Measurements from ENCODE around the gene KAT2B. TPM values are rescaled to one million over a fixed set of nuclear protein-coding genes. Genes with fewer than 3 reads are reported as not detected.

The KAT2B gene
- total and polyA plus RNA-seq, 2 donors (not counting 1 experiment from before 2014, with no cell fraction given) = 21.7 to 57.5 TPM

GRCh38 chr3:20154078-20154477 is 113.8 kb downstream of the KAT2B start:
- no peak overlapping the region for H2AFZ ChIP-seq (ENCODE audit: insufficient read depth, low read depth, low read length, poor library complexity, severe bottlenecking)
- H3K9ac ChIP-seq (ENCODE audit: low read length) = no peak overlapping the region
- WGBS (ENCODE audit: insufficient coverage) = no CpG with 5 or more reads among the region's 1 CpG
- no peaks in the 10 kb centered on the region for H3K79me2 ChIP-seq (ENCODE audit: control insufficient read depth, insufficient read depth, low read length)
- H3K9me3 ChIP-seq (ENCODE audit: control extremely low read depth in 1 of 3, control insufficient read depth in 2 of 3, insufficient read depth in 1 of 3, low read length in 2 of 3) = no peaks in the 10 kb centered on the region
- no peak for ATAC-seq (ENCODE audit: low read depth)
- POLR2A ChIA-PET = no interaction called here
- H3K4me2 ChIP-seq (replicated peaks; ENCODE audit: low read depth, low read length, poor library complexity, severe bottlenecking) = no peak overlapping the region
- no peaks in the 10 kb centered on the region for H4K20me1 ChIP-seq (ENCODE audit: control insufficient read depth, insufficient read depth, low read length, poor library complexity, severe bottlenecking)
- no peaks in the 10 kb centered on the region for H3K27me3 Mint-ChIP-seq
- no peak overlapping the region for H3K27ac ChIP-seq (ENCODE audit: low read length in 2 of 2)
- no peaks in the 10 kb centered on the region for H3K4me1 Mint-ChIP-seq
- H3K36me3 ChIP-seq (replicated peaks in 1 of 2; ENCODE audit: control extremely low read depth in 1 of 2, control insufficient read depth in 1 of 2, extremely low read depth in 1 of 2, insufficient read depth in 2 of 2, low read length in 1 of 2) = peaks cover 0 to 28% of the 10 kb centered on the region in 2 experiments
- H3K4me3 Mint-ChIP-seq = no peak overlapping the region
- no peak overlapping the region for H3K4me3 ChIP-seq (ENCODE audit: control extremely low read depth in 1 of 5, extremely low read depth in 1 of 5, insufficient read depth in 1 of 5, low read depth in 2 of 5, low read length in 4 of 5)
- DNase-seq = no peak
- no peaks in the 10 kb centered on the region for H3K9me3 Mint-ChIP-seq (ENCODE audit: insufficient read depth)
- H3K27me3 ChIP-seq (replicated peaks in 1 of 4; ENCODE audit: control extremely low read depth in 1 of 4, control insufficient read depth in 3 of 4, insufficient read depth in 4 of 4, low read length in 3 of 4) = no peaks in the 10 kb centered on the region
- TF ChIP-seq CTCF (IDR thresholded peaks at IDR 0.05) (no peak), EZH2 (IDR thresholded peaks at IDR 0.05; ENCODE audit: borderline replicate concordance, insufficient read depth, low read depth, low read length, poor library complexity, severe bottlenecking) (no peak)
- no peaks in the 10 kb centered on the region for H3K4me1 ChIP-seq (ENCODE audit: control insufficient read depth in 2 of 2, insufficient read depth in 2 of 2, low read length in 2 of 2)
- CTCF ChIA-PET = interaction anchor here (0.6 kb wide), 1 partner anchor 870 kb away, joined by 3 read pairs; no protein-coding TSS in a partner anchor
- no peak overlapping the region for H3K27ac Mint-ChIP-seq
- intact Hi-C loops (cut with micrococcal nuclease) = no loop called here

- H3K27ac Mint-ChIP-seq = no peak overlapping the region
- H4K20me1 ChIP-seq (ENCODE audit: control insufficient read depth, insufficient read depth, low read length, poor library complexity, severe bottlenecking) = no peaks in the 10 kb centered on the region
These were observed 114.7 kb downstream of the KAT2B start for GRCh38 chr3:20154928-20155327.

More at GRCh38 chr3:20154928-20155327, 114.7 kb downstream of the KAT2B start:
- peaks cover 4% of the 10 kb centered on the region for H3K4me1 Mint-ChIP-seq
- no peaks in the 10 kb centered on the region for H3K27me3 Mint-ChIP-seq
- Histone ChIP-seq H3K9ac (ENCODE audit: low read length) (no peak overlapping the region), H3K4me1 (ENCODE audit: control insufficient read depth in 2 of 2, insufficient read depth in 2 of 2, low read length in 2 of 2) (peaks cover 3 to 4% of the 10 kb centered on the region in 2 donors), H2AFZ (ENCODE audit: insufficient read depth, low read depth, low read length, poor library complexity, severe bottlenecking) (no peak overlapping the region), H3K27me3 (replicated peaks in 1 of 4; ENCODE audit: control extremely low read depth in 1 of 4, control insufficient read depth in 3 of 4, insufficient read depth in 4 of 4, low read length in 3 of 4) (no peaks in the 10 kb centered on the region), H3K4me3 (ENCODE audit: control extremely low read depth in 1 of 5, extremely low read depth in 1 of 5, insufficient read depth in 1 of 5, low read depth in 2 of 5, low read length in 4 of 5) (no peak overlapping the region), H3K27ac (ENCODE audit: low read length in 2 of 2) (peak overlapping the region in 1 of 2 donors; percentile 13), H3K4me2 (replicated peaks; ENCODE audit: low read depth, low read length, poor library complexity, severe bottlenecking) (no peak overlapping the region), H3K9me3 (ENCODE audit: control extremely low read depth in 1 of 3, control insufficient read depth in 2 of 3, insufficient read depth in 1 of 3, low read length in 2 of 3) (no peaks in the 10 kb centered on the region), H3K36me3 (replicated peaks in 1 of 2; ENCODE audit: control extremely low read depth in 1 of 2, control insufficient read depth in 1 of 2, extremely low read depth in 1 of 2, insufficient read depth in 2 of 2, low read length in 1 of 2) (peaks cover 0 to 26% of the 10 kb centered on the region in 2 experiments), H3K79me2 (ENCODE audit: control insufficient read depth, insufficient read depth, low read length) (no peaks in the 10 kb centered on the region)
- no peak for ATAC-seq (ENCODE audit: low read depth)
- no peak overlapping the region for H3K4me3 Mint-ChIP-seq
- intact Hi-C loops (cut with micrococcal nuclease) = no loop called here
- 100% methylated on average over 1 of the region's 4 CpGs for WGBS (ENCODE audit: insufficient coverage)
- DNase-seq = no peak
- ChIA-PET CTCF (no interaction called here), POLR2A (interaction anchor here (0.7 kb wide), 1 partner anchor 23 kb away, joined by 8 read pairs; no protein-coding TSS in a partner anchor)
- no peak for TF ChIP-seq CTCF (IDR thresholded peaks at IDR 0.05)
- no peak for TF ChIP-seq EZH2 (IDR thresholded peaks at IDR 0.05; ENCODE audit: borderline replicate concordance, insufficient read depth, low read depth, low read length, poor library complexity, severe bottlenecking)
- no peaks in the 10 kb centered on the region for H3K9me3 Mint-ChIP-seq (ENCODE audit: insufficient read depth)

Data from B cell (primary cell).